T-helper 1 cell (primary cell): Measurements from ENCODE around the gene ITIH1.

ENCODE experiments used
- DNase-seq, 5 donors: peaks; one replicate each; pipeline ENCODE4 v3.0.0-alpha.2; 2012 to 2020

The ITIH1 gene

GRCh38 chr3:52817221-52817620 is 39.8 kb downstream of the ITIH1 start:
- DNase-seq, result no peak

DNA sequence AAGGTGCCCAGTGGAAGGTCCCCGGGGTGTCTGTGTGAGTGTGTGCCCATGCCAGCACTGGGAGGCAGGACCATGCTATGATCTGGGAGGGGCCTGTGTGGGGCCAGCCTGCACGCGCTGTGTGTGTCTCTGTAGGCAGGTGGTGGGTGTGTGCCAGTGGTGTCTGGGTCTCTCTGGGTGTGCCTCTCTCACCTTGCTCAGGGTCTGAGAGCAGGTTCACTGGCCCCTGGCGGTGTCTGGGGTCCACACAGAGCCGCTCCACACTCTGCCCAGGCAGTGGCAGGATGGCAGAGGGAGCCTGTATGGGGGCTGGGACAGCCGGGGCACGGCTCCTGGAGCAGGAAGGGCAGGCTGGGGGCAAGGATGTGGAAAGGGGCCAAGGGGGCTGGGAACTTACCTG is 40.5 kb downstream of the ITIH1 start:
- no peak for DNase-seq

DNA sequence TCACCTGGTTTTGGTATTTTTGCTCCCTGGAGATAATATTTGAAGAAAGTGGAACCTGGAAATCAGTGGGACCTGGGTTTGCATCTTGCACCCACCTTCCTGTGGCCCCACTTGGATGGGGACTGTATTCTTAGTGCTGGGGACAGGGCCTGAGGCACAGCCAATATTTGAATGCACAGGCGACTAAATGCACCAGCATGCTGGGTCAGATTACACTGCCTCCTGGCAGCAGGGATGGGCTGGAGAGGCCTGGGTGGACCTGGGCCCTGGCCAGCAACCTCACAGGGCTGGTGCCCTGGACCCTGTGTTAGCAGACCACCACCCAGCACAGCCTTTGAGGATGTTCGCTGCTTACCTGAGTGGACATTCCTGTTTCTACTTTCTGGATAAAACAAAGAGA is 42.5 kb downstream of the ITIH1 start:
- no peak for DNase-seq

- DNase-seq, result peak in 1 of 5 donors; percentile 15
These were observed 43.3 kb downstream of the ITIH1 start for GRCh38 chr3:52820736-52821135.

DNA sequence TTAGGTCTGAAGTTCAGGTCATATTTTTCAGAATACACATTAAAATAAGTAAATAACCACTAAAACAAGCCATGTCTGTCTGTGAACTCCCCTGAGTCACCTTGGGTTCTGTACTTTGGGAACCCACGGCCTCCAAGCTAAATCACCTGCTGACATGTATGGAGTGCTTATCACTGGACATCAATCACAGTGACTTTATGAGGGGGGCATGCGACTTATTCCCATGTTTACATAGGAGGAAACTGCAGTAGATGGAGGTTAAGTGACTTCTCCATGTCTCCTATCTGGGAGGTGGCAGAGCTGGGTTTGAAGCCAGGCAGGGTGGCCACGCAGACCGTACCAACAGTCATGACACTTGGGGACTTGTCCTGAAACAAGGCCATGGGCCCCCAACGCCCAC is 45.0 kb downstream of the ITIH1 start:
- no peak for DNase-seq

- no peak for DNase-seq
These were observed 46.6 kb downstream of the ITIH1 start for GRCh38 chr3:52824037-52824436.

- DNase-seq, result no peak
These were observed 50.0 kb downstream of the ITIH1 start for GRCh38 chr3:52827441-52827840.

DNA sequence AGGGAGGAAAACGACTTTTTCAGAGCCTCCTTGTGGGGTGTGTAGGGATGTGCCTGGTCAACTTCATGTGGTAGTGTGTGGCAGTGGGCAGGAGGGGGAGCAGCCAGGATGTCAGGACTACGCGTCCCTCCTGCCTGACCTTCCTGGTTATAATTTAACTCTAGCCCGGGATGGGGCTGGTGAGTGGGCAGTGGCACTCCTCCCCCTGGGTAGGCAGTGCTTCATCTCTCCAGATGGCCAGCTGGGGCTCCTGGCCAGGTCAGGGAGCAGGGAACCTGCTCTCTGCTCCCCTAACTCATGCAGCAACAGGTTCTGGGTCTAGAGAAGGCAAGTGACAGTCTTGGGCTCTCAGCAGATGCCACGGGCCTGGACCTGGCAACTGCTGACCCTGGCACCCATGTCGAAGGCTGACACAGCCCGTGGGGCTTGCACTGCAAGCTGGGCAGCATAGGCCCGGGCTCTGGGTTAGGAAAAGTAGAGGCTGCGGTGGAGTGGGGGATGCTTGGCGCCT is 50.5 kb downstream of the ITIH1 start:
- DNase-seq, result no peak

DNA sequence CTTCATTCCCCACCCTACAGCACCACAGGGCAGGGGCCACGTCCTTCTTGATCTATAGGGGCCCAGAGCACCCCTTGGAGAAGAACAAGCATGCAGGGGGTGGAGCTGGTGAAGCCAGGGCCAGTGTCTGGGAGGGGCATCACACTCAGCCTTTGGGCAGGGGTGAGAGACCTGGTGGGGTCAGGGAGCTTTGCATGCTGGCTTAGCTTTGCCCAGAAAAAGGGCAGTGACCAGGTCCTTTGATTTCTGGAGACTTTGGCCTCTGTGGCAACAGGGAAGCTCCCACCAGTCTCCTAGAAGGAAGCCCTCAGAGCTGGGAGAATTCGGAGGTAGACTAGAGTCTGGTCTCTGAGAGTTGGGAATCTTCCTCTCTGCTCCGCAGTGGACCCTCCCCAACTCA is 52.1 kb downstream of the ITIH1 start:
- DNase-seq, result no peak

GRCh38 chr3:52829906-52830463 is 52.6 kb downstream of the ITIH1 start:
- no peak for DNase-seq

DNA sequence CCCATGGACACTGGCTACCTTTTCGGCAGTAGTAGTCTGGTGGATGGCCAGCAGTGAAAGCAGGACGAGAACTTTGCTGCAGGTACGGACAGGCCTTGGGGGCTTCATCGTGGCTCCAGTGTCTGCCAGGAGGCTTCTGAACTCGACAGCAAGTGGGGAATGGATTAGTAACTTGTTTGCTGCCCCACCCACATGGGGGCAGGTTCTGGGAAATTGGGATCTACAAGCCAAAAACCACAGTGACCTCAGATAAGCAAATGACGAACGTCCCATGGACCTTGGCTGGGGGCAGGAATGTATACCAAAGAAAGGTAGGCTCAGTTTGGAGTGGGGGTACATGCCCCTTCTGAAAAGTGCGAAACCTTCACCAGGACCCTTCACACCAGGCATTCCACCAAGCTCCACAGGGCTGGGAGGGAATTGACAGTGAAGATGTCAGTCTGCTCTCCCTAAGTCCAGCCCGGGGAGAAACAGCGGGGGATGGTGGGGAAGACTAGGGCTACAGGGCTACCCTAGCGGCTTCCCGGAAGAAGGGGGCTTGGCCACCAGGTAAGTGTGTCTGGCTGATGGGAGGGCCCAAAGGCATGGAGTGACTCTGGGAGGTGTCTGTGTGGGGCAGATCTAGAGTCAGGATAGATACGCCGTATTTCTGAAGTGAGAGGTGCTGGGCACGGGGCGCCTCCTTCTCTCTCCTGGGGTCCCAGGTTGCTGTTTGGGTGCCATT is 53.3 kb downstream of the ITIH1 start, which contains the start of gene ITIH4:
Gene ITIH4 (minus strand): TSS at position 138 of the 724 bp plus-strand sequence. CDS start 30 bp downstream, at position 108.
- no peak for DNase-seq

DNA sequence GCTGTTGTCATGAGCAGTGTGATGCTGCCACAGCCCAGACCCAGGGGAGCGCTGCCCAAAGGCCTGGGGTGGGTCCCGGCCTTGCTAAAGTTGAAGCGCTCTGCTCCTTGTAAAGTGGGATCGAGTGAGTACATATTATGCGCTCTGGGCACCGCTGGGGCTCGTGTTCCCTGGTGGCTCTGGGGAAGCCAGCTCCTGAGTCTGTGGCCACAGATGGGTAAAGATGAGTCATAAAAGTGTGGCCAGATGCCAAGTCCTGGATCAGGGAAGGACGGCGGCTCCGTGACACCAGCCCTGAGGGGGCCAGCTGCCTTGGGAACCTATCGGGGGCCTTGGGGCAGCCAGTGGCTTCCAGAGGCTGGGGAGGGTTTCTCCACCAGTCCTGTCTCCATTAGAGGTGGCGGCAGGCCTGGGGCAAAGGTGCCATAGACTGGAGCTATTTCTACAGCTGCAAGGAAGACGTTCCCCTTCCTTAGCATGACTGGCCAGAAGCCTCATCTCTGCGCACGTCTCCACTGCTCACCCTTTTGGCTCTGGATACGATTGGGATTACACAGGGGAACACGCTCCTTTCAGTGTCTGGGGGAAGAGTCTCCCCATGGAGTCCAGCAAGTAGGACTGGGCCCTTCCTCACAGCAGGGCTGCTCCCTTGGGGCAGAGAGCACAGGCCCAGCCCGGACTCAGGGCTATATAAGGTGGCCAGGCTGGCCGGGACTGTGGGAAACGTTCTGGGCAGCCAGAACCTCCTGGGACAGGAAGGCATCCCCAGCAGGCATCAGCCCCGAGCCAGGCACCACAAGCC is 54.3 kb downstream of the ITIH1 start:
- DNase-seq, result no peak

DNA sequence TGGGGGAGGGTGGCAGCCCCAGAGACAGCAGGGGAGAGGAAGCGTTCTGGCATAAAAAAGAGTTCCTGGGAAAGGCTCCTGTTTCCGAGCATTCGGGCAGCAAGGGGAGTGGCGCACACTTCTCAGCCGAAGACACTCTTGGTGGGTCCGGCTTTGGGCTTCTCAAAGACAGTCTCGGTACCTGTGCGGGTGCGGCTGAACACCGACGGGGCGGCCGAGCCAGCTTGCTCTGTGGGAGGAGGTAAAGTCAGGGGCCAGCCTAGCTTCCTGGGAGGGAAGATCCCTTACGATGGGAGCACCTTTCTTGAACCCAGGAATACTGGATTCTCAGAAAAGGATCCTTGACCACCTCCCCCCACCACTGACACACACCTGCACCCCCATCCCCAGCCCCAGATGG is 55.8 kb downstream of the ITIH1 start:
- no peak for DNase-seq

- no peak for DNase-seq
These were observed 57.6 kb downstream of the ITIH1 start, which contains the start of gene MUSTN1 for GRCh38 chr3:52834871-52835501. Gene MUSTN1, minus strand, starts transcription at chr3:52835019. Its CDS starts 71 bp downstream, at chr3:52834948.

GRCh38 chr3:52835766-52836470 is 58.5 kb downstream of the ITIH1 start:
- no peak for DNase-seq

GRCh38 chr3:52836471-52836845 is 59.1 kb downstream of the ITIH1 start:
- no peak for DNase-seq

GRCh38 chr3:52836986-52837385 is 59.6 kb downstream of the ITIH1 start:
- DNase-seq, result no peak

GRCh38 chr3:52838561-52839267 is 61.3 kb downstream of the ITIH1 start:
- DNase-seq, result peak in 1 of 5 donors; percentile 53

DNA sequence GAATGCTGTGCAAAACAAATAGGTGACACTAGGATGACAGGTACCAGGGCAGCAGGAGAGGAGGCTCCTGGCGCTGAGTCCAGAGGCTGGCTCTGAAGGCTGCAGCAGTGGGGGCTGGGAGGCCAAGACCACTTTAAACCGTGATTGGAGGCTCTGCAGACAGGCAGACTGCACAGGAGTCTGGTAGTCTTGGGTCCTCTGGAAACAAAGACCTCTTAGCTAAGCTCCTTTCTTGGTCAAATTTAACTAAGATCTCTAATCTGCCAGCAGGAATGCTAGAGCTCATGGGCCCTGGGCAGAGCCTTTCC is 61.8 kb downstream of the ITIH1 start:
- no peak for DNase-seq

DNA sequence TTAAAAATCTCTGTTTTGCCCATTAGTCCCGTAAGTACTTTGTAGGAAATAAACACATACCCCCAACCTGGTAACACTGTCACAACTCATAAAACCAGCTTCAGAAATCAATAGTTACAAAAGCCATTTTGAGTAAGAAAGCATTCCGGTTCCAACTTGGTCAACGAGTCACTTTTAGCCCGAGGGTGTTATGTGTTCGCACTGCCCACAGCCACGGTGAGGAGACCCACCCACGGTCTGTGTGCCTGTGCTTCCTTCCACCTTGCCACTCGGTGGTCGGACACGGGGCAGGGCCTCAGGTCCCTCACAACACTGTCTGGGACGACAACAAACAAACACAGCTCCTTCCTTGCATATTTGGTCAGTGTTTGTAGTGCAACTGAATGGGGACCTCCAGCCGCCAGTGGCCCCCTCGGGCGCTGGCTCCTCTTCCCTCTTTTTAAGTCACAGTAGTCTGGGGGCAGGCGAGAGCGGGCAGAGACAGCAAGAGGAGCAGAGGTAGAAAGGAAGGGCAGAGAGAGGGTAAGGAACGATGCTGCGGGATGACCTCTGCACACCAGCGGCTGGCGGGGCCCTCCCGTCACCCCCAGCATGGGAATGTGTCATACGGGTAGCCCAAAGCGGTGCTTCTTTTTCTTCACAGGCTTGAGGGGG is 62.6 kb downstream of the ITIH1 start:
- no peak for DNase-seq
